Adrenal gland (tissue), 5 donors: Measurements from ENCODE around the gene SLIT3.

ENCODE experiments used
- POLR2A ChIP-seq, 2 donors: fragments of 450-650 bp; IDR thresholded peaks; one replicate each; pipeline ENCODE4 v1.6.1; 2017; ENCODE audit warnings: antibody characterized with exemption in 2 of 2, mild to moderate bottlenecking in 2 of 2, moderate library complexity in 1 of 2
- TF ChIP-seq, protein P1 (sequence below), 6 experiments: fragments of 450-650 bp in 4 of 6; fragments of 200-600 bp in 2 of 6; sonication (generic) in 1 of 6; IDR thresholded peaks; 1 replicate in 5 of 6; 2 replicates in 1 of 6; pipeline versions ENCODE4 v1.5.1 to v1.8.0; 2016 to 2021; ENCODE audit warnings: antibody characterized with exemption in 6 of 6, mild to moderate bottlenecking in 2 of 6, moderate library complexity in 1 of 6
- donor health status: DM: no; HTN: no; CAD: no.

DNA sequence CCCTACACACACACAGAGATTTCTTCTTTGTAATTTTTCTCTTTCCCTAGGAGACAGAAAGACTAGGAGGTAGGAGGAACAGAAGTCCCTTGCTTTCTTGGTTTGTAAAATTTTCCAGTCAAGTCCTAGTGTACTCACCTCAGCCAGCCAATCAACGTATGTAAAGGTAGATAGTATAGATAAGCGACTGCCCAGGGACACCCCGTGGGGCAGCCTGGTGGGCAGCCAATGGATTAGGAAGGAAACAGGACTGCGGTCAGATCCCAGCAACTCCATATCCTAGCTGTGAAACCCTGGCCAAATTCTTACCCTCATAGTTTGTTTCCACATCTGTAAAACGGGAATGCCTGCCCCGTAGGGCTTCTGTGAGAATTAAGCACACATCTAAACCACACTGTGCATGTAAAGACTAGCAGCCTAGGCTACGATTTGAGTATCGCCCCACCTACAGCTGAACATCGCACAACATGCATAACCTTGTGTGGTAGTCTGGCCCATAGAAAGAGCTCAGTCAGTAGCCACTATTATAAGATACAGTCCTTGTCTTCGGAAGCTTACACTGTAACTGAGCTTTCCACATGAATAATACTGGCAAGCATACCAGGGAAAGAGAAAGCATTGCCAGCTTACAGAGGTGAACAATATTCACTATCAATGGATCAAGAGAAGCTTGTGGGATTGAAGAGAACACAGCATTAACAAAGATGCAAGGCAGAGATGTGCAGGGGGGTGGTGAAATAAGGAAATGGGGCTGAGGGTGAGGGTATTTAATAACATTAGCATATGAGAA, 368.3 kb downstream of the SLIT3 start:
- TF ChIP-seq, protein P1, sequence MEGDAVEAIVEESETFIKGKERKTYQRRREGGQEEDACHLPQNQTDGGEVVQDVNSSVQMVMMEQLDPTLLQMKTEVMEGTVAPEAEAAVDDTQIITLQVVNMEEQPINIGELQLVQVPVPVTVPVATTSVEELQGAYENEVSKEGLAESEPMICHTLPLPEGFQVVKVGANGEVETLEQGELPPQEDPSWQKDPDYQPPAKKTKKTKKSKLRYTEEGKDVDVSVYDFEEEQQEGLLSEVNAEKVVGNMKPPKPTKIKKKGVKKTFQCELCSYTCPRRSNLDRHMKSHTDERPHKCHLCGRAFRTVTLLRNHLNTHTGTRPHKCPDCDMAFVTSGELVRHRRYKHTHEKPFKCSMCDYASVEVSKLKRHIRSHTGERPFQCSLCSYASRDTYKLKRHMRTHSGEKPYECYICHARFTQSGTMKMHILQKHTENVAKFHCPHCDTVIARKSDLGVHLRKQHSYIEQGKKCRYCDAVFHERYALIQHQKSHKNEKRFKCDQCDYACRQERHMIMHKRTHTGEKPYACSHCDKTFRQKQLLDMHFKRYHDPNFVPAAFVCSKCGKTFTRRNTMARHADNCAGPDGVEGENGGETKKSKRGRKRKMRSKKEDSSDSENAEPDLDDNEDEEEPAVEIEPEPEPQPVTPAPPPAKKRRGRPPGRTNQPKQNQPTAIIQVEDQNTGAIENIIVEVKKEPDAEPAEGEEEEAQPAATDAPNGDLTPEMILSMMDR (IDR thresholded peaks at IDR 0.05): no peak
- no peak for TF ChIP-seq POLR2A (IDR thresholded peaks at IDR 0.05)
